ENCODE data around the gene TEX44.
"Not testable (repeated sequence)": the region's sequence is repeated elsewhere in the genome, so short reads cannot be mapped to it uniquely, and the experiment has no call there.

Gene TEX44

GRCh38 chr2:231570915-231571314 lies 21.7 kb upstream of the TEX44 start:
- in situ Hi-C loops (cut with HindIII; ENCODE audit: low sequenced_read_pairs) = not testable (repeated sequence)

GRCh38 chr2:231571661-231572191 lies 20.9 kb upstream of the TEX44 start:
- in situ Hi-C loops (cut with HindIII; ENCODE audit: low sequenced_read_pairs) = no loop called here

- in situ Hi-C loops (cut with HindIII; ENCODE audit: low sequenced_read_pairs) = no loop called here
Observed at GRCh38 chr2:231573096-231573495, 19.6 kb upstream of the TEX44 start.

GRCh38 chr2:231573698-231574421 lies 18.8 kb upstream of the TEX44 start:
- in situ Hi-C loops (cut with HindIII; ENCODE audit: low sequenced_read_pairs) = no loop called here

GRCh38 chr2:231575612-231576256 lies 16.9 kb upstream of the TEX44 start:
- in situ Hi-C loops (cut with HindIII; ENCODE audit: low sequenced_read_pairs) = no loop called here

- in situ Hi-C loops (cut with HindIII; ENCODE audit: low sequenced_read_pairs) = no loop called here
Observed at GRCh38 chr2:231576465-231576864, 16.2 kb upstream of the TEX44 start.

GRCh38 chr2:231578655-231579054 lies 14.0 kb upstream of the TEX44 start:
- in situ Hi-C loops (cut with HindIII; ENCODE audit: low sequenced_read_pairs) = not testable (repeated sequence)

GRCh38 chr2:231579560-231579959 lies 13.1 kb upstream of the TEX44 start:
- in situ Hi-C loops (cut with HindIII; ENCODE audit: low sequenced_read_pairs) = no loop called here

DNA sequence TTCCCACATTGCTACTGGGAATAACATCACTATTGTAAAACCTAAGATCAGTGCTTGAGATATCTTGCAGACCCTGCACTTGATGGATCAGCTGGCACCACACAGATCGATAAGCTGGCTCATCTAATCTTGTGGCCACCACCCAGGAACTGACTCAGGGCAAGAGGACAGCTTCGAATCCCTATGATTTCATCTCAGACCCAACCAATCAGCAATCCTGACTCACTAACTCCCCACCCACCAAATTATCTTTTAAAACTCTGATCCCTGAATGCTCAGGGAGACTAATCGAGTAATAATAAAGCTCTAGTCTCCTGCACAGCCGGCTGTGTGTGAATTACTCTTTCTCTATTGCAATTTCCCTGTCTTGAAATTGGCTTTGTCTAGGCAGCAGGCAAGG lies 11.3 kb upstream of the TEX44 start:
- in situ Hi-C loops (cut with HindIII; ENCODE audit: low sequenced_read_pairs) = no loop called here

GRCh38 chr2:231583982-231584381 lies 8.7 kb upstream of the TEX44 start:
- in situ Hi-C loops (cut with HindIII; ENCODE audit: low sequenced_read_pairs) = no loop called here

DNA sequence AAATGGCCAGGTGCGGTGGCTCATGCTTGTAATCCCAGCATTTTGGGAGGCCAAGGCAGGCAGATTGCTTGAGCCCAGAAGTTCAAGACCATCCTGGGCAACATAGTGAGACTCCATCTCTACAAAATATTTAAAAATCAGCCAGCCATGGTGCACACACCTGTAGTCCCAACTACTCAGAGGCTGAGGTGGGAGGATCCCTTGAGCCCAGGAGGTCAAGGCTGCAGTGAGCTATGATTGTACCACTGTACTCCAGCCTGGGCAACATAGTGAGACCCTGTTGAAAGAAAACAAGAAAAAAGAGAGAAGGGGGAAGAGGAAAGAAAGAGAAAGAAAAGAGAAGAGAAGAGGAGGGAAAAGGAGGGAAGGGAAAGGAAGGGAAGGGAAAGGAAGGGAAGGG lies 4.9 kb upstream of the TEX44 start:
- in situ Hi-C loops (cut with HindIII; ENCODE audit: low sequenced_read_pairs) = not testable (repeated sequence)

- in situ Hi-C loops (cut with HindIII; ENCODE audit: low sequenced_read_pairs) = no loop called here
Observed at GRCh38 chr2:231589656-231590055, 3.0 kb upstream of the TEX44 start.

GRCh38 chr2:231590614-231591013 lies 2.0 kb upstream of the TEX44 start:
- in situ Hi-C loops (cut with HindIII; ENCODE audit: low sequenced_read_pairs) = no loop called here

GRCh38 chr2:231593666-231594065 lies 1.0 kb downstream of the TEX44 start:
- in situ Hi-C loops (cut with HindIII; ENCODE audit: low sequenced_read_pairs) = no loop called here

DNA sequence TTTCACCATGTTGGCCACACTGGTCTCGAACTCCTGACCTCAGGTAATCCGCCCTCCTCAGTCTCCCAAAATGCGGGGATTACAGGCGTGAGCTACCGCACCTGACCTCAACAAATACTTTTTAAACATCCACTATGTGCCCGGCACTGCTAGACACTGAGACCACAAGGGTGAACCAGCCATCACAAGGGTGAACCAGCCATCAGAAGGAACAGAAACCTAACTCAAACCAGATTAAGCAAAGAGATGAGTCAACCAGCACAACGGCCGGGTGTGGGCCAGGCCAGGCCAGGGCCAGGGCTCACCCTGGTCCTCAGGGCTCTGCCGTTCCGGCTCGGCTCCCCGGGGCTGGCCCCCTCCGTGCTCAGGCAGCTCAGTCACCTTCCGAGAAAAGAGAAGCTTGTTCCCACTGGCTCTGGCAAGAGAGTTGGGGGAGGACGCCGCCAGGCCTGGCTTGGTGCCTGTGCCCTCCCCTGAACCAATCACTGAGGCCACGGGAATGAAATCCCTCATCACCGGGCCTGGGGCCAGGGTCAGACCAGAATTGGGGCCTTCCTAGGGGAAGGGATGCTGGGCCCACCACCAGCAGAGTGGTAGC lies 4.4 kb downstream of the TEX44 start:
- in situ Hi-C loops (cut with HindIII; ENCODE audit: low sequenced_read_pairs) = no loop called here

- in situ Hi-C loops (cut with HindIII; ENCODE audit: low sequenced_read_pairs) = no loop called here
Observed at GRCh38 chr2:231597627-231598026, 5.0 kb downstream of the TEX44 start.

- in situ Hi-C loops (cut with HindIII; ENCODE audit: low sequenced_read_pairs) = no loop called here
Observed at GRCh38 chr2:231600619-231601355, 8.1 kb downstream of the TEX44 start.

GRCh38 chr2:231601356-231602229 lies 8.9 kb downstream of the TEX44 start:
- in situ Hi-C loops (cut with HindIII; ENCODE audit: low sequenced_read_pairs) = no loop called here

DNA sequence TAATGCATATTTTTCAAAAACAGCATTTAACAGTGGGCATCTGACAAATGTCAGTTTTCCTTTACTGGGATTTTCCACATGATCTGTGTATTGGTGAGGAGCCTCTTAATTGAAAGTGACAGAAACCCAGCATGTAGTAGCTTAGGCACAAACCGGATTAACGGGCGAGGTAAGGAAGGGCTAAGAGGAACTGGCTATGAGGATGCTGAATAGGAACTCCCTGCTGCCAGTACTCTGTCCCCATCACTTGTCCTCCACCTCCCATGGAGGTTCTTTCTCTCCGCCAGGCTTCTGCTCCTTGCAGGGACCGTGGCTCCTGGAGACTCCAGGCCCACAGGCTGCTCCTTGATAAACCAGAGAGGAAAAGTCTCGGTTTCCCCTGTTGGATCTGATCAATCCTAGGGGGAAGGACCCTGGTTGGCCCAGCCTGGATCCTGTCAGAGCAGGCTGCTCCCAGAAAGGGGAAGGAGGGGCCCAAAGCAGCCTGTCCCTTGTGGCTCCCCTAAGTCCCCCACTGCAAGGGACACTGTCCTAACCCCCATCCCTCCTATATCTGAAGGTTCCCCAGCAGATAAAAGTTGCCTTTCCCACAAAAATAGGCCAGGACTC lies 10.3 kb downstream of the TEX44 start:
- in situ Hi-C loops (cut with HindIII; ENCODE audit: low sequenced_read_pairs) = no loop called here

GRCh38 chr2:231604101-231604684 lies 11.5 kb downstream of the TEX44 start:
- in situ Hi-C loops (cut with HindIII; ENCODE audit: low sequenced_read_pairs) = no loop called here
